HG02571 (cell line): Measurements from ENCODE around the gene RPL22.

Experiments used
- ATAC-seq: cut with Tn5 transposase; IDR thresholded peaks from one replicate; pipeline ENCODE4 v1.9.1; 2021; ENCODE audit warnings: mild to moderate bottlenecking, moderate library complexity; ENCODE audit not compliant: unreplicated experiment

Gene RPL22

DNA sequence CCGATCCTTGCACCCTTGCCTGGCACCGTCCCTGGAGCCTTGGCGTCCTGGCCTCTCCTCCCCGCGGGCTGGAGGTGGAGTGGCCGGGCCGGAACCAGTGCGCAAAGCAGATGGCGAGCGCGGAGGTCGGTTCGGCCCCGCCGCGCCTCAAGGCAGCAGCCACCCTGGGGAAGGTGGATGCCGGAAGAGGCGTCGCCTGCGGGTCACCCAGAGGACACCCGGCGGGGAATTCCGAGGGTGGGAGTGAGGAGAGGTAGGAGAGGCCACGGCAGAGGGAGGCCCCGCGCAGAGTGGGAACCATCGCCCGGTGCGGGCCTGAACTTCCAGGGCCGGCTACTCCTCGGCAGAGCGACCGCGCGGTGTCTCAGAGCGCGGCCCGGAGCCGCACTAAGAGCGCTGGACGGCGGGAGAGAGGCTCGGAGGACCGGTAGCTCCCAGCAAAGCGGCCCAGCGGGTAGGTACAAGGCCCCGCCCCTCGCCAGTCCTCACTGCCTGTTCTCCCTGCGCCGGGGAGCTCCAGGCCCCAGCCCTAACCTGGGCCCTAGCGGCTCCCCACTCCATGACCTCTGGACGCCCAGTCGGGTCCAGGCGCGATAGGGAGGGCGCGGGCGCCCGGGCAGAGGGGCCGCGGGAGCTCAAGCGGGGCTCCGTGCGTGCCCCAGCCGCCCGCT is 6.6 kb upstream of the RPL22 start, which contains the start of gene RNF207:
Gene RNF207, plus strand, starts transcription at position 271 of the 671 bp plus-strand sequence. CDS start 417 bp downstream, outside the sequence.
- ATAC-seq, result peak; percentile 58

- no peak for ATAC-seq
These were observed 2.9 kb upstream of the RPL22 start for GRCh38 chr1:6202256-6202655.

DNA sequence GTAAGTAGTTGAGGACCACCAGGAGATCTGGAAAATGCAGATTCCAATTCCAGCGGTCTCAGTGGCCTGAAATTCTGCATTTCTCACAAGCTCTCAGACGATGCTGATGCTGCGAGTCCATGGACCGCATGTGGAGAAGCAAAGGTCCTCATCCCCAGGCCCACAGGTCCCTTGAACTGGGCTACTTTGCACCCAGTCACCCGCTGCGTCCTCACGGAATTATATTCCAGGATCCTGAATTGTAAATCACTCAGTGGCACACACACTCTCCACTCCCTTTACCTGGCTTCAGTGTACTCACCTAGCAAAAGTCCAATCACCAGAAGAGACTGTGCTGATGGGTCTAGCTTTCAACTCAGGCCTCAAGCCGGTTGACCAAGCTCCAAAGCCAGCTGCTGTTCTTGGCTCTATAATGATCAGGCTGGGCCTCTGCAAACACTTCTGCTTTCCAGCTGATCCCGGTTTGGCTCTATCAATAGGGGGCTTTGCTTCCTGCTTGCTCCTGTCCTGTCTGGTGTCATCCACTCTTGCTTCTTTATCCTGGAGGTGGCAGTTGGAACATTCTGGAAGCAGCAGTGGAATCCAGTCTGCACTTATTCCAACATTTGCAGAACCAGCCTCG is 904 bp upstream of the RPL22 start:
- no peak for ATAC-seq

DNA sequence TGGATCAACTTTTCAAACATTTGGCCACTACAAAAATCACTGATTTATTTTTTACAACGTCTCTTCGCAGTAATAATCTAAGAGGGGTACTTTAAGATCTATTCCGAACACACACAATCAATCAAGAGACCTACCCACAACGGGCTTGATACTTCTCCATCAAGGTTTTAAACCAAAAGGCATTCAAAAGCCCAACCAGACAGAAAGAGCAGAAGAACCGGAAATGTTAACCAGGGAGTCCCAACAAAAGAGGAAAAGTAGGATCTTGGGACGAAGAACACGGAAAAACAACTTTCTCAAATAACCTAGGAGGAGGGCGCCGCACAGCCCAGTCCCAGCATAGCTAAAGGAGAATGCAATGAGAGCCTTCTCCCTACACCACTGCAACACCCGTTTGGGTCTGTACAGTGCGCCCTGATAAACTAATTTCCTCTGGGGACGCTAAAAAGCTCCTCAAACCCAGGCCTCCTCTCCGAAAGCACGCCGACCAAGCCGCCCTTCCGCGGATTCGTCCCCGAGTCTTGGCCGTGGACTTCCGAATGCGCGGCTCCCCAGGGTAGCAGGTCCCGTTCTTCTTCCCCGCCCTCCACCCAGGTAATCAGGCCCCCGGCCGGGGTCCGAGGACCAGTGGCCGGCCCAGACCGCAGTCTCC is 623 bp downstream of the RPL22 start:
- ATAC-seq, result peak; percentile 5

DNA sequence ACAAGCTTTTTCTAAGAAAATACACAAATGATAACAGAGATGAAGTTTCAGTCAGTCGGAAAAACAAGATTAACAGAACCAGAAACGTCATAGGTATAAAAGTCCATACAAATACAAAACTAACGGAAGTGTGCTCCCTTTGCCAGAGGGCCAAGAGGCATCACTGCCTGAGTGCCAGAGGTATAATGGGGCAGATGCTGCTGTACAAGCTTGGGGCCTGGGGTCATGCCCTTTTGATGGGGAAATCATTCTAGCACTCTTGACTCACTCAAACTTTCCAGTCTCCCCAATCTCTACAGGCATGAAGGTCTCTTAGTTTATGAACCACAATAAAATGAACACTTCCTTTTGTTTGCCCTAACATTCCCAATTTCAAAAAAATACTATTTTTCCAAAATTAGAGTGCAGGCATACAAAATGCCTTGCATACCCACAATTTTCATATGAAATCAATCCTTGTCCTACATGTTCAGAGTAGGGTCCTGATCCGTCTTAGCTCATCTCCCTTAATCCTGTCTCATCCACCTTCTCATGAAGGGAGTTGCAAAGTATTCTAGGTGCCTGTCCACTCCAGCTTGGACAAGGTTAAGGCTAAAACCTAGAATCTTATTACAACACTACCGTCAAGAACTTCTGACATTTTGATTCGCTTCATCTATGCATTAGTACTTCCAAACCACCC is 1.5 kb downstream of the RPL22 start:
- no peak for ATAC-seq

DNA sequence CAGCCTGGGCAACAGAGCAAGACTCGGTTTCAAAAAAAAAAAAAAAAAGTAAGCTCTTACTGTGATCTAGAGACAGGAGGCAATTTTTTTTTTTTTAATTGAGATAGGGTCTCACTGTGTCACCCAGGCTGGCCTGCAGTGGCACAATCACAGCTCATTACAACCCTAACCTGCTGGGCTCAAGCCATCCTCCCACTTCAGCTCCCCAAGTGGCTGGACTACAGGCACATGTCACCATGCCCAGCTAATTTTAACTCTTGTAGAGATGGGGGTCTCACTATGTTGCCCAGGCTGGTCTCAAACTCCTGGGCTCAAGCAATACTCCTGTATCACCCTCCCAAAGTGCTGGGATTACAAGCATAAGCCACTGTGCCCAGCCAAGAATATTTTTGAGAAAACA is 7.4 kb downstream of the RPL22 start:
- ATAC-seq, result no peak

GRCh38 chr1:6188466-6188865 is 10.9 kb downstream of the RPL22 start:
- ATAC-seq, result no peak

- ATAC-seq, result no peak
These were observed 13.6 kb downstream of the RPL22 start for GRCh38 chr1:6185635-6186382.

- no peak for ATAC-seq
These were observed 14.2 kb downstream of the RPL22 start for GRCh38 chr1:6185151-6185550.

- ATAC-seq, result no peak
These were observed 15.2 kb downstream of the RPL22 start for GRCh38 chr1:6184083-6184783.

DNA sequence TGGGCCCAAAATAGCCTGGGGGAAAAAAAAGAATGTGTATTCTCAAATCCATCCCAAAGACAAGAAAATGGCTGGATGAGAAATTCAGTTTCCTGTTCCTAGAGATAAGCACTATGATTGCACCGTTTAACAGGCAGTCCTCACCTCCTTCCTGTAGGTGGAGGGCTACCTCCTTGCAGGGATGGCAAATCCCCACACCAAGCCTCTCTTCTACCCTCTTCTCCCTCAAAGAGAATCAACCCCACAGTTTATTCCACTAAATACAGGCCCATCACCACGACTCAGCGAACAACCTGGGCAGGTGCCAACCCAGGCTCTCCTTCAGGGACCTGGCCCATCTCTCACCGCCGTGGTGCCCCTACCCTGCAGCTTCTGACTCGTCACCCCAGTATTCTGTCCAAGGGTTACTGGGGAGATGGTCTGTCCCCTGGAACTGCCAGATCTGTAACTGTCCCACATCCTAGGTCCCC is 15.8 kb downstream of the RPL22 start:
- ATAC-seq, result no peak

GRCh38 chr1:6181347-6181770 is 18.0 kb downstream of the RPL22 start:
- no peak for ATAC-seq

- no peak for ATAC-seq
These were observed 18.6 kb downstream of the RPL22 start for GRCh38 chr1:6180707-6181311.

GRCh38 chr1:6180268-6180706 is 19.1 kb downstream of the RPL22 start, which contains the start of gene CHD5:
Gene CHD5 (minus strand): TSS chr1:6180321. CDS start chr1:6180023, 298 bp downstream.
- no peak for ATAC-seq

DNA sequence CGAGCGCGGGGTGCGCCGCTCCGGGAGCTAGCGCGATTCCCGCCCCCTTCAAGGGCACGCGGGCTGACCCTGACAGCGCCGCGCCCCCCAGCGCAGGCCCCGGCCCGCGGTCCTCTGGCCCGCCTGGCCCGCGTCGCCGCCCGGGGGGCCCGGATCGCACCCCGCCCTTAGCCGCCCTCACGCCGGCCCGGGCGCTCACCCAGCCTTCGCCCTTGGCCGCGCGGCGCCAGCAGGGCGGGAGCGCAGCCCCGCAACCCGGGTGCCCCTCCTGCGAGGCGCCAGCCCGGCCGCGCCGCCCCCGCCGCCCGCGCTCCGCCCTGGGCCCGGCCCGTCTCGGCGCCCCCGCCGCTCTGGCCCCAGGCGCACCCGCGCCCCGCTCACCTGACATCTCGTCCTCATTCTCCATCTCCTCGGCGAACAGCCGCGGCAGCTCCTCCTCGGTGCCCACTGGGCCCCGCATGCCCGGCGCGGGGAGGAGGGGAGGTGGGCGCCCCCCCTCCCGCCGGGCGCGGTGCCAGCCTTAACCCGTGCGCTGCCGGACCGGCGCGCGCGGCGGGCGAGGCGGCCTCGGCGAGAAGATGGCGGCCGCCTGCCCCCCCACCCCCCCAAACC is 19.7 kb downstream of the RPL22 start:
- no peak for ATAC-seq

DNA sequence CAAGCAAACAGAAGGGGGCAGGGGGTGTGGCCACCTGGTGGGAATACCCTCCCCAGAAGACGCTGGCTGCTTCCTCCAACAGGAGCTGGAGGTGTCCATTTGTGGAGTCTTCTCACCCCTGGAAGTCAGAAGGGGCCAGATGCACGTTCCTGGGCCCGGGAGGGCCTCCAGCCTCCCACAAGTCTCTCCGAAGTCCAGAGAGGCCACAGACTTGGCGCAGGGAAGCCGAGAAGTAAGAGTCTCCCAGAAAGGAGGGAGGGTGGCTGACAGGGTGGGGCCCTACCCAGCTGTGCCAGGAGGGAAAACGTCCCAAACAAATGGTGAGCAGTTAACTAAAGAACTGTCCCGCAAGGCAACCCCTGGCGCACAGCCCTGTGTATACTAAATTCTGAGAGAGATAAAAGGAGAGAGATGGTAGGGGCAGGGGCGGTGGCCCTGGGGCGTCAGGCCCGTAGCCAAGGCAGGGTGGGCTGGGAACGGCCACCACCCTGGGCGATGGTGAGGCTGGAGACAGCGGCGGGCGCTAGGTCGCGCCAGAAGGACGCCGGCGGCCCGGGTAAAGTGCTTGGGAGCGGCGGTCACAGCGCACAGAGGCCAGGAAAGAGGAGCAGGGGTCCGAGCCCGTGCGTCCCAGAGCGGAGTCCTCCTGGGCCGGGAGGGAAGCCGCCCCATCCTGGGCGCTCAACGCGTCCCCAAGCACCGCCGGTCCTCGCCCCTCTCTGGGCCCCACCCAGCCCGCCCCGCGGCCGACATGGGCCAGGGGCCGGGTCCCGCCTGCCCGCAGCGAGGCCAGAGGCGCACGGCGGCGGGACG is 20.4 kb downstream of the RPL22 start:
- no peak for ATAC-seq

GRCh38 chr1:6177681-6178380 is 21.6 kb downstream of the RPL22 start:
- ATAC-seq, result no peak

DNA sequence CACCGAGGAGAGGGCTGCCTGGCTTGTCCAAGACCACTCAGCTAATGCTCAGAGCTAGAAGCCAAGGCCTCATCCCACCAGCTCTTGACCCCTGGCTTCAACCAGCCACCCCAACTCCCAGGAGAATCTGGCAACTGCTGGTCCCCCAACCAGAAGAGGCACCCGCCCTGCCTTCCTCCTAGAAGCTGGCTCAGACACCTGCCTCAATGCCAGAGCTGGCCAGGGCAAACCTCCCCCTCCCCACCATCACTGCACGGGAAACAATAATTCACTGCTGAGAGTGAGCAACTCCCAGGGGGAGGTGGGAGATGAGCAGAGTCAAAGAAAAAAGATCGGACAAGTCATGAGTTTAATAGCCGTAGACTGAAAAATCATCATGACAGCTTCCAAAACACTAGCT is 22.6 kb downstream of the RPL22 start:
- no peak for ATAC-seq
